Vagina (tissue), 2 donors: ENCODE measurements around the gene PTPN4.

Experiments used
- CTCF ChIP-seq, 3 experiments: fragments of 450-650 bp in 2 of 3; fragments of 200-600 bp in 1 of 3; sonication (generic) in 1 of 3; IDR thresholded peaks; one replicate each; pipeline ENCODE4 v1.5.1; 2017 to 2019; ENCODE audit warnings: antibody characterized with exemption in 3 of 3, mild to moderate bottlenecking in 2 of 3, moderate library complexity in 2 of 3
- POLR2A ChIP-seq, 2 donors: fragments of 450-650 bp; IDR thresholded peaks; one replicate each; pipeline ENCODE4 v1.6.1; 2017; ENCODE audit warnings: antibody characterized with exemption in 2 of 2, mild to moderate bottlenecking in 2 of 2, moderate library complexity in 2 of 2
- POLR2AphosphoS5 ChIP-seq, 2 donors: sonication (generic); formaldehyde crosslinking; IDR thresholded peaks; one replicate each; pipeline ENCODE4 v1.9.0; 2017; ENCODE audit warnings: antibody characterized with exemption in 2 of 2, mild to moderate bottlenecking in 2 of 2, low read depth in 1 of 2; ENCODE audit not compliant: insufficient read depth in 1 of 2

GRCh38 chr2:119801040-119801439 is 41.3 kb downstream of the PTPN4 start:
- TF ChIP-seq POLR2A (IDR thresholded peaks at IDR 0.05), result no peak
- no peak for TF ChIP-seq CTCF (IDR thresholded peaks at IDR 0.05)
- TF ChIP-seq POLR2AphosphoS5 (IDR thresholded peaks at IDR 0.05; ENCODE audit: insufficient read depth in 1 of 2, low read depth in 1 of 2), result no peak
